NT2/D1 (cell line): ENCODE measurements around the gene RHOC.

Experiments used
- DNase-seq: peaks from one replicate; pipeline ENCODE4 v3.0.0-alpha.2; 2011; ENCODE audit warnings: low read depth, low spot score
- H3K27me3 ChIP-seq: 2 replicates; pipeline ENCODE4 v1.6.0; 2011; ENCODE audit warnings: mild to moderate bottlenecking; ENCODE audit not compliant: insufficient read length, insufficient read depth
- H3K36me3 ChIP-seq: 2 replicates; pipeline ENCODE4 v1.6.1; 2011; ENCODE audit warnings: mild to moderate bottlenecking, low read length, mixed read lengths; ENCODE audit not compliant: insufficient read depth, insufficient read length
- H3K4me1 ChIP-seq: 2 replicates; pipeline ENCODE4 v1.5.1; 2011; ENCODE audit not compliant: insufficient read depth, insufficient read length
- H3K4me3 ChIP-seq: 2 replicates; pipeline ENCODE4 v1.5.1; 2011; ENCODE audit warnings: low read depth; ENCODE audit not compliant: insufficient read length
- H3K9ac ChIP-seq: 2 replicates; pipeline ENCODE4 v1.6.0; 2011; ENCODE audit warnings: low read depth; ENCODE audit not compliant: insufficient read length
- H3K9me3 ChIP-seq: 2 replicates; pipeline ENCODE4 v1.5.1; 2011; ENCODE audit warnings: mild to moderate bottlenecking, low read length; ENCODE audit not compliant: insufficient read depth
- SUZ12 ChIP-seq: IDR thresholded peaks from 2 replicates; pipeline ENCODE4 v1.6.1; 2011; ENCODE audit not compliant: insufficient read length, insufficient read depth; ENCODE audit errors: extremely low read depth
- YY1 ChIP-seq: IDR thresholded peaks from 2 replicates; pipeline ENCODE4 v1.6.1; 2011; ENCODE audit not compliant: insufficient read length, insufficient read depth
- ZNF274 ChIP-seq: IDR thresholded peaks from 2 replicates; pipeline ENCODE4 v1.6.1; 2011; ENCODE audit warnings: mild to moderate bottlenecking, low read depth, low read length

Gene RHOC

GRCh38 chr1:112665857-112666256, 41.1 kb downstream of the RHOC start:
- no peak for TF ChIP-seq ZNF274
- no peak for TF ChIP-seq SUZ12
- no peak for TF ChIP-seq YY1
- no peaks in the 10 kb centered on the region for H3K9me3 ChIP-seq
- H3K36me3 ChIP-seq: peaks cover 85% of the 10 kb centered on the region

GRCh38 chr1:112651205-112651604, 55.7 kb downstream of the RHOC start:
- no peak overlapping the region for H3K4me3 ChIP-seq
- TF ChIP-seq ZNF274: no peak
- TF ChIP-seq YY1: no peak
- TF ChIP-seq SUZ12: no peak
- H3K27me3 ChIP-seq: no peaks in the 10 kb centered on the region
- H3K9ac ChIP-seq: no peak overlapping the region
- H3K4me1 ChIP-seq: no peaks in the 10 kb centered on the region
- DNase-seq: no peak
- peaks cover 82% of the 10 kb centered on the region for H3K36me3 ChIP-seq
- H3K9me3 ChIP-seq: no peaks in the 10 kb centered on the region

More at GRCh38 chr1:112665857-112666256, 41.1 kb downstream of the RHOC start:
- no peak overlapping the region for H3K9ac ChIP-seq
- DNase-seq: no peak
- H3K27me3 ChIP-seq: no peaks in the 10 kb centered on the region
- H3K4me1 ChIP-seq: no peaks in the 10 kb centered on the region
- no peak overlapping the region for H3K4me3 ChIP-seq
